Mesothelial cell of epicardium (in vitro differentiated cells): ENCODE data around the gene CFAP299. TPM values are rescaled to one million over a fixed set of nuclear protein-coding genes. Genes with fewer than 3 reads are reported as not detected.
A peak's percentile ranks its signal among the peaks of the same experiment; 100 is the strongest.

Source experiments
- DNase-seq, 2 experiments: peaks; one replicate each; pipeline ENCODE4 v3.0.0; 2021; ENCODE audit warnings: low spot score in 2 of 2; ENCODE audit not compliant: unreplicated experiment in 2 of 2
- H3K27ac Mint-ChIP-seq: 2 replicates; pipeline ENCODE4 v1.8.0; 2021; ENCODE audit warnings: mixed read lengths
- H3K27me3 Mint-ChIP-seq: 2 replicates; pipeline ENCODE4 v1.8.0; 2021; ENCODE audit warnings: low read depth, mixed read lengths
- H3K36me3 Mint-ChIP-seq: 2 replicates; pipeline ENCODE4 v1.8.0; 2021; ENCODE audit warnings: mixed read lengths
- H3K4me1 Mint-ChIP-seq: 2 replicates; pipeline ENCODE4 v1.8.0; 2021; ENCODE audit warnings: mixed read lengths
- H3K4me3 Mint-ChIP-seq: 2 replicates; pipeline ENCODE4 v1.8.0; 2021; ENCODE audit warnings: mild to moderate bottlenecking, moderate library complexity, mixed read lengths
- H3K9me3 Mint-ChIP-seq: 2 replicates; pipeline ENCODE4 v1.8.0; 2021; ENCODE audit warnings: mixed read lengths
- CTCF ChIP-seq: fragments of 200-600 bp; sonication (generic); IDR thresholded peaks from one replicate; pipeline ENCODE4 v1.5.0; 2021; ENCODE audit warnings: antibody characterized with exemption; ENCODE audit not compliant: unreplicated experiment
- total RNA-seq: library from RNA; stranded (reverse); gene quantifications from 3 replicates; pipeline ENCODE4 v1.2.1, GENCODE V29; 2021

Gene CFAP299
- total RNA-seq, 1 donor from 2014 or later, result 0.22 TPM

GRCh38 chr4:80307774-80308465 is 27.6 kb upstream of the CFAP299 start:
- no peak for TF ChIP-seq CTCF
- H3K4me1 Mint-ChIP-seq, result peaks cover 23% of the 10 kb centered on the region
- H3K9me3 Mint-ChIP-seq, result no peaks in the 10 kb centered on the region
- peak overlapping the region; percentile 2 for H3K4me3 Mint-ChIP-seq
- H3K36me3 Mint-ChIP-seq, result no peaks in the 10 kb centered on the region
- H3K27me3 Mint-ChIP-seq, result peaks cover 48% of the 10 kb centered on the region
- DNase-seq, result peak in 1 of 2 experiments; percentile 42
- peak overlapping the region; percentile 15 for H3K27ac Mint-ChIP-seq

GRCh38 chr4:80308466-80308822 is 27.1 kb upstream of the CFAP299 start:
- no peak overlapping the region for H3K4me3 Mint-ChIP-seq
- H3K9me3 Mint-ChIP-seq, result no peaks in the 10 kb centered on the region
- H3K36me3 Mint-ChIP-seq, result no peaks in the 10 kb centered on the region
- H3K27me3 Mint-ChIP-seq, result peaks cover 51% of the 10 kb centered on the region
- no peak overlapping the region for H3K27ac Mint-ChIP-seq
- no peak for TF ChIP-seq CTCF
- DNase-seq, result no peak
- peaks cover 23% of the 10 kb centered on the region for H3K4me1 Mint-ChIP-seq

- TF ChIP-seq CTCF, result no peak
- no peaks in the 10 kb centered on the region for H3K9me3 Mint-ChIP-seq
Observed at GRCh38 chr4:80309294-80310004, 26.1 kb upstream of the CFAP299 start.

GRCh38 chr4:80311130-80311529 is 24.4 kb upstream of the CFAP299 start:
- H3K4me1 Mint-ChIP-seq, result peaks cover 23% of the 10 kb centered on the region
- no peak overlapping the region for H3K27ac Mint-ChIP-seq
- H3K36me3 Mint-ChIP-seq, result no peaks in the 10 kb centered on the region
- H3K9me3 Mint-ChIP-seq, result no peaks in the 10 kb centered on the region
- no peak for DNase-seq
- H3K4me3 Mint-ChIP-seq, result no peak overlapping the region
- no peak for TF ChIP-seq CTCF
- H3K27me3 Mint-ChIP-seq, result peaks cover 59% of the 10 kb centered on the region

More at GRCh38 chr4:80309294-80310004, 26.1 kb upstream of the CFAP299 start:
- no peak overlapping the region for H3K4me3 Mint-ChIP-seq
- H3K27ac Mint-ChIP-seq, result no peak overlapping the region
- peaks cover 23% of the 10 kb centered on the region for H3K4me1 Mint-ChIP-seq
- DNase-seq, result no peak
- peaks cover 57% of the 10 kb centered on the region for H3K27me3 Mint-ChIP-seq
- H3K36me3 Mint-ChIP-seq, result no peaks in the 10 kb centered on the region

GRCh38 chr4:80312124-80312523 is 23.4 kb upstream of the CFAP299 start:
- H3K36me3 Mint-ChIP-seq, result no peaks in the 10 kb centered on the region
- H3K9me3 Mint-ChIP-seq, result no peaks in the 10 kb centered on the region
- DNase-seq, result no peak
- no peak overlapping the region for H3K4me3 Mint-ChIP-seq
- no peak for TF ChIP-seq CTCF
- H3K27me3 Mint-ChIP-seq, result peaks cover 60% of the 10 kb centered on the region
- no peak overlapping the region for H3K27ac Mint-ChIP-seq
- H3K4me1 Mint-ChIP-seq, result peaks cover 14% of the 10 kb centered on the region
